Measurements from ENCODE around the gene DSC1.

GRCh38 chr18:31189757-31190156, 27.1 kb upstream of the DSC1 start:
- TF ChIP-seq ZNF143 (CRISPR knock-in tag; IDR thresholded peaks at IDR 0.05) (no peak), TARDBP (CRISPR knock-in tag; IDR thresholded peaks at IDR 0.05) (no peak), BHLHE40 (IDR thresholded peaks at IDR 0.05; ENCODE audit: low read length) (no peak), ZNF24 (IDR thresholded peaks at IDR 0.05) (no peak), ZZZ3 (CRISPR knock-in tag; IDR thresholded peaks at IDR 0.05; ENCODE audit: borderline replicate concordance) (no peak), ZFY (CRISPR knock-in tag; IDR thresholded peaks at IDR 0.05) (no peak), NFYB (CRISPR knock-in tag; IDR thresholded peaks at IDR 0.05) (no peak), KAT8 (CRISPR knock-in tag; IDR thresholded peaks at IDR 0.05) (no peak)
- TF ChIP-seq, protein P1, sequence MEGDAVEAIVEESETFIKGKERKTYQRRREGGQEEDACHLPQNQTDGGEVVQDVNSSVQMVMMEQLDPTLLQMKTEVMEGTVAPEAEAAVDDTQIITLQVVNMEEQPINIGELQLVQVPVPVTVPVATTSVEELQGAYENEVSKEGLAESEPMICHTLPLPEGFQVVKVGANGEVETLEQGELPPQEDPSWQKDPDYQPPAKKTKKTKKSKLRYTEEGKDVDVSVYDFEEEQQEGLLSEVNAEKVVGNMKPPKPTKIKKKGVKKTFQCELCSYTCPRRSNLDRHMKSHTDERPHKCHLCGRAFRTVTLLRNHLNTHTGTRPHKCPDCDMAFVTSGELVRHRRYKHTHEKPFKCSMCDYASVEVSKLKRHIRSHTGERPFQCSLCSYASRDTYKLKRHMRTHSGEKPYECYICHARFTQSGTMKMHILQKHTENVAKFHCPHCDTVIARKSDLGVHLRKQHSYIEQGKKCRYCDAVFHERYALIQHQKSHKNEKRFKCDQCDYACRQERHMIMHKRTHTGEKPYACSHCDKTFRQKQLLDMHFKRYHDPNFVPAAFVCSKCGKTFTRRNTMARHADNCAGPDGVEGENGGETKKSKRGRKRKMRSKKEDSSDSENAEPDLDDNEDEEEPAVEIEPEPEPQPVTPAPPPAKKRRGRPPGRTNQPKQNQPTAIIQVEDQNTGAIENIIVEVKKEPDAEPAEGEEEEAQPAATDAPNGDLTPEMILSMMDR (CRISPR knock-in tag; IDR thresholded peaks at IDR 0.05) = no peak
- TF ChIP-seq, protein P2, sequence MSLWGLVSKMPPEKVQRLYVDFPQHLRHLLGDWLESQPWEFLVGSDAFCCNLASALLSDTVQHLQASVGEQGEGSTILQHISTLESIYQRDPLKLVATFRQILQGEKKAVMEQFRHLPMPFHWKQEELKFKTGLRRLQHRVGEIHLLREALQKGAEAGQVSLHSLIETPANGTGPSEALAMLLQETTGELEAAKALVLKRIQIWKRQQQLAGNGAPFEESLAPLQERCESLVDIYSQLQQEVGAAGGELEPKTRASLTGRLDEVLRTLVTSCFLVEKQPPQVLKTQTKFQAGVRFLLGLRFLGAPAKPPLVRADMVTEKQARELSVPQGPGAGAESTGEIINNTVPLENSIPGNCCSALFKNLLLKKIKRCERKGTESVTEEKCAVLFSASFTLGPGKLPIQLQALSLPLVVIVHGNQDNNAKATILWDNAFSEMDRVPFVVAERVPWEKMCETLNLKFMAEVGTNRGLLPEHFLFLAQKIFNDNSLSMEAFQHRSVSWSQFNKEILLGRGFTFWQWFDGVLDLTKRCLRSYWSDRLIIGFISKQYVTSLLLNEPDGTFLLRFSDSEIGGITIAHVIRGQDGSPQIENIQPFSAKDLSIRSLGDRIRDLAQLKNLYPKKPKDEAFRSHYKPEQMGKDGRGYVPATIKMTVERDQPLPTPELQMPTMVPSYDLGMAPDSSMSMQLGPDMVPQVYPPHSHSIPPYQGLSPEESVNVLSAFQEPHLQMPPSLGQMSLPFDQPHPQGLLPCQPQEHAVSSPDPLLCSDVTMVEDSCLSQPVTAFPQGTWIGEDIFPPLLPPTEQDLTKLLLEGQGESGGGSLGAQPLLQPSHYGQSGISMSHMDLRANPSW (CRISPR knock-in tag; IDR thresholded peaks at IDR 0.05; ENCODE audit: borderline replicate concordance) = no peak
- TF ChIP-seq, protein P3, sequence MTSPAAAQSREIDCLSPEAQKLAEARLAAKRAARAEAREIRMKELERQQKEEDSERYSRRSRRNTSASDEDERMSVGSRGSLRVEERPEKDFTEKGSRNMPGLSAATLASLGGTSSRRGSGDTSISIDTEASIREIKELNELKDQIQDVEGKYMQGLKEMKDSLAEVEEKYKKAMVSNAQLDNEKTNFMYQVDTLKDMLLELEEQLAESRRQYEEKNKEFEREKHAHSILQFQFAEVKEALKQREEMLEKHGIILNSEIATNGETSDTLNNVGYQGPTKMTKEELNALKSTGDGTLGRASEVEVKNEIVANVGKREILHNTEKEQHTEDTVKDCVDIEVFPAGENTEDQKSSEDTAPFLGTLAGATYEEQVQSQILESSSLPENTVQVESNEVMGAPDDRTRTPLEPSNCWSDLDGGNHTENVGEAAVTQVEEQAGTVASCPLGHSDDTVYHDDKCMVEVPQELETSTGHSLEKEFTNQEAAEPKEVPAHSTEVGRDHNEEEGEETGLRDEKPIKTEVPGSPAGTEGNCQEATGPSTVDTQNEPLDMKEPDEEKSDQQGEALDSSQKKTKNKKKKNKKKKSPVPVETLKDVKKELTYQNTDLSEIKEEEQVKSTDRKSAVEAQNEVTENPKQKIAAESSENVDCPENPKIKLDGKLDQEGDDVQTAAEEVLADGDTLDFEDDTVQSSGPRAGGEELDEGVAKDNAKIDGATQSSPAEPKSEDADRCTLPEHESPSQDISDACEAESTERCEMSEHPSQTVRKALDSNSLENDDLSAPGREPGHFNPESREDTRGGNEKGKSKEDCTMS (CRISPR knock-in tag; conservative IDR thresholded peaks at IDR 0.05) = no peak

Data from HepG2 (cell line).